GF-D8 (cell line): ENCODE data around the gene F11R.
"Not testable (repeated sequence)": the region's sequence is repeated elsewhere in the genome, so short reads cannot be mapped to it uniquely, and the experiment has no call there.

Experiments
- DNase-seq: peaks from one replicate; lab custom pipeline; 2025; lab: John Stamatoyannopoulos, UW

Gene F11R

GRCh38 chr1:161044535-161044907 lies 23.6 kb upstream of the F11R start:
- no peak for DNase-seq

- no peak for DNase-seq
These were observed 18.6 kb upstream of the F11R start for GRCh38 chr1:161039546-161039945.

- no peak for DNase-seq
These were observed 18.2 kb upstream of the F11R start for GRCh38 chr1:161039154-161039545.

GRCh38 chr1:161038523-161039153 lies 17.7 kb upstream of the F11R start, which contains the start of gene TSTD1:
Gene TSTD1 (minus strand): TSS chr1:161038964. CDS start chr1:161038889, 75 bp downstream.
- DNase-seq = no peak

- no peak for DNase-seq
These were observed 16.9 kb upstream of the F11R start for GRCh38 chr1:161037661-161038522.

GRCh38 chr1:161033751-161034150 lies 12.8 kb upstream of the F11R start:
- DNase-seq = no peak

- DNase-seq = no peak
These were observed 11.5 kb upstream of the F11R start for GRCh38 chr1:161032409-161032808.

- DNase-seq = no peak
These were observed 10.9 kb upstream of the F11R start for GRCh38 chr1:161031874-161032273.

GRCh38 chr1:161029466-161029865 lies 8.5 kb upstream of the F11R start:
- DNase-seq = not testable (repeated sequence)

GRCh38 chr1:161026954-161027353 lies 6.0 kb upstream of the F11R start:
- not testable (repeated sequence) for DNase-seq

- not testable (repeated sequence) for DNase-seq
These were observed 1.5 kb upstream of the F11R start for GRCh38 chr1:161022432-161022831.

- no peak for DNase-seq
These were observed 1.0 kb upstream of the F11R start for GRCh38 chr1:161021970-161022353.

GRCh38 chr1:161021165-161021969 lies 415 bp upstream of the F11R start:
- DNase-seq = peak; percentile 80

GRCh38 chr1:161019751-161020495 lies 1.0 kb downstream of the F11R start:
- no peak for DNase-seq

GRCh38 chr1:161019111-161019660 lies 1.8 kb downstream of the F11R start:
- not testable (repeated sequence) for DNase-seq

GRCh38 chr1:161018631-161018930 lies 2.4 kb downstream of the F11R start:
- no peak for DNase-seq

- no peak for DNase-seq
These were observed 3.0 kb downstream of the F11R start for GRCh38 chr1:161017756-161018630.

- DNase-seq = not testable (repeated sequence)
These were observed 3.8 kb downstream of the F11R start for GRCh38 chr1:161017181-161017580.

GRCh38 chr1:161016683-161017082 lies 4.3 kb downstream of the F11R start:
- DNase-seq = not testable (repeated sequence)

GRCh38 chr1:161013488-161014230 lies 7.3 kb downstream of the F11R start:
- peak; percentile 99 for DNase-seq
